DMS53 (cell line): Measurements from ENCODE around the gene EFNA2.

Source experiments
- DNase-seq: peaks from one replicate; lab custom pipeline; 2025; lab: John Stamatoyannopoulos, UW

The EFNA2 gene

GRCh38 chr19:1260749-1261537 lies 24.7 kb upstream of the EFNA2 start:
- DNase-seq: peak; percentile 97

- DNase-seq: no peak
Observed at GRCh38 chr19:1261538-1261797, 24.2 kb upstream of the EFNA2 start.

GRCh38 chr19:1261798-1262622 lies 23.7 kb upstream of the EFNA2 start:
- DNase-seq: peak; percentile 78

GRCh38 chr19:1262623-1263123 lies 23.0 kb upstream of the EFNA2 start:
- DNase-seq: no peak

GRCh38 chr19:1263188-1263587 lies 22.5 kb upstream of the EFNA2 start:
- DNase-seq: no peak

GRCh38 chr19:1264801-1265614 lies 20.7 kb upstream of the EFNA2 start:
- DNase-seq: peak; percentile 67

GRCh38 chr19:1265615-1266128 lies 20.0 kb upstream of the EFNA2 start:
- DNase-seq: peak; percentile 46

GRCh38 chr19:1266129-1266915 lies 19.4 kb upstream of the EFNA2 start:
- DNase-seq: peak; percentile 91

- DNase-seq: peak; percentile 79
Observed at GRCh38 chr19:1266916-1267476, 18.7 kb upstream of the EFNA2 start.

- DNase-seq: peak; percentile 81
Observed at GRCh38 chr19:1267477-1268225, 18.0 kb upstream of the EFNA2 start.

GRCh38 chr19:1268226-1269064 lies 17.2 kb upstream of the EFNA2 start:
- no peak for DNase-seq

GRCh38 chr19:1269065-1269477 lies 16.6 kb upstream of the EFNA2 start, which contains the start of gene CIRBP:
Gene CIRBP, plus strand, starts transcription at chr19:1269332. Its CDS starts 1,602 bp downstream, at chr19:1270934.
- peak; percentile 98 for DNase-seq

- DNase-seq: peak; percentile 89
Observed at GRCh38 chr19:1269478-1270212, 16.0 kb upstream of the EFNA2 start.

GRCh38 chr19:1270213-1270853 lies 15.3 kb upstream of the EFNA2 start:
- DNase-seq: peak; percentile 71

- no peak for DNase-seq
Observed at GRCh38 chr19:1270854-1271527, 14.7 kb upstream of the EFNA2 start.

- no peak for DNase-seq
Observed at GRCh38 chr19:1271528-1272422, 13.9 kb upstream of the EFNA2 start.
